ENCODE data around the gene IPPK.

DNA sequence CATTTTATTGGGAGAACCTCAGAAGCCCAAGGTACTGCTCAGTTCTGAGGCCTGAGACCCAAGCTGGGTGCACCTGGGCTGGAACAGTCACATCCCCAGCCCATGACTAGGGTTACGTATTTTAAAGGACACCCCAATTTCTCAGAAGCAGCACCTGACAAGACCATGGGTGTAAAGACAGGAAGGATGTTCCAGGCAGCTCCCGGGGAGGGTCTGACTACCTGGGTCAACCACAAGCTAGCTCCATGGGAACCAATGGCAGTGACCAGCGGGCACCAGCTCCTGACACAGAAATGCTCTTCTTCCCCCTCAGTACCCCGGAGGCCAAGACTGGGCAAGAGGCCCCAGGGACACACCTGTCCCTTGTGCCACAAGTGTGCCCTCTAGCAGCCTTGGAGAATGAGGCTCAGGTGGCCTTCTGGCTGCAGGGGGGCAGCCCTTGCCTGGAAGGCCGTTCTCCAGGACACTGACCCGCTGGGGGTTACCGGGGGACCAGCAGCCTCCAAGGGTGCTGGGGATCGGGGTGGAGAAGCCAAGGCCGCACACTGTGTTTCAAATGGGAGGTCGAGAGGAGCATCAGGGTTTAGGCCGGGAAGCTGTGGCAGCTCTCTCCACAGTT is 52.6 kb downstream of the IPPK start:
- TF ChIP-seq, protein P1, sequence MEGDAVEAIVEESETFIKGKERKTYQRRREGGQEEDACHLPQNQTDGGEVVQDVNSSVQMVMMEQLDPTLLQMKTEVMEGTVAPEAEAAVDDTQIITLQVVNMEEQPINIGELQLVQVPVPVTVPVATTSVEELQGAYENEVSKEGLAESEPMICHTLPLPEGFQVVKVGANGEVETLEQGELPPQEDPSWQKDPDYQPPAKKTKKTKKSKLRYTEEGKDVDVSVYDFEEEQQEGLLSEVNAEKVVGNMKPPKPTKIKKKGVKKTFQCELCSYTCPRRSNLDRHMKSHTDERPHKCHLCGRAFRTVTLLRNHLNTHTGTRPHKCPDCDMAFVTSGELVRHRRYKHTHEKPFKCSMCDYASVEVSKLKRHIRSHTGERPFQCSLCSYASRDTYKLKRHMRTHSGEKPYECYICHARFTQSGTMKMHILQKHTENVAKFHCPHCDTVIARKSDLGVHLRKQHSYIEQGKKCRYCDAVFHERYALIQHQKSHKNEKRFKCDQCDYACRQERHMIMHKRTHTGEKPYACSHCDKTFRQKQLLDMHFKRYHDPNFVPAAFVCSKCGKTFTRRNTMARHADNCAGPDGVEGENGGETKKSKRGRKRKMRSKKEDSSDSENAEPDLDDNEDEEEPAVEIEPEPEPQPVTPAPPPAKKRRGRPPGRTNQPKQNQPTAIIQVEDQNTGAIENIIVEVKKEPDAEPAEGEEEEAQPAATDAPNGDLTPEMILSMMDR (conservative IDR thresholded peaks at IDR 0.05) = no peak
- TF ChIP-seq ZFX (IDR thresholded peaks at IDR 0.05) = no peak
